Activated naive CD4-positive, alpha-beta T cell treated with anti-CD3 and anti-CD28 coated beads, Interleukin-2, amount 50 U/mL, for 24 hours (primary cell): ENCODE measurements around the gene POLR3E.
A peak's percentile ranks its signal among the peaks of the same experiment; 100 is the strongest.
"Not testable (repeated sequence)": the region's sequence is repeated elsewhere in the genome, so short reads cannot be mapped to it uniquely, and the experiment has no call there.

ENCODE experiments used
- H3K27ac Mint-ChIP-seq: one replicate; pipeline ENCODE4 v1.8.0; 2021; ENCODE audit warnings: mild to moderate bottlenecking, mixed read lengths
- H3K27me3 Mint-ChIP-seq: one replicate; pipeline ENCODE4 v1.8.0; 2021; ENCODE audit warnings: mixed read lengths
- H3K36me3 Mint-ChIP-seq: one replicate; pipeline ENCODE4 v1.8.0; 2021; ENCODE audit warnings: mixed read lengths
- H3K4me1 Mint-ChIP-seq: one replicate; pipeline ENCODE4 v1.8.0; 2021; ENCODE audit warnings: mixed read lengths
- H3K4me3 Mint-ChIP-seq: one replicate; pipeline ENCODE4 v1.8.0; 2021; ENCODE audit warnings: mild to moderate bottlenecking, mixed read lengths
- H3K9me3 Mint-ChIP-seq: one replicate; pipeline ENCODE4 v1.8.0; 2021; ENCODE audit warnings: mixed read lengths

POLR3E gene

GRCh38 chr16:22278441-22279230 lies 18.6 kb upstream of the POLR3E start:
- Mint-ChIP-seq H3K27me3 (no peaks in the 10 kb centered on the region), H3K4me1 (no peaks in the 10 kb centered on the region), H3K9me3 (no peaks in the 10 kb centered on the region), H3K36me3 (peaks cover 10% of the 10 kb centered on the region), H3K4me3 (no peak overlapping the region), H3K27ac (no peak overlapping the region)

GRCh38 chr16:22282254-22282892 lies 14.8 kb upstream of the POLR3E start:
- Mint-ChIP-seq H3K27me3 (no peaks in the 10 kb centered on the region), H3K9me3 (no peaks in the 10 kb centered on the region), H3K27ac (no peak overlapping the region), H3K4me1 (no peaks in the 10 kb centered on the region), H3K4me3 (no peak overlapping the region), H3K36me3 (peaks cover 15% of the 10 kb centered on the region)

DNA sequence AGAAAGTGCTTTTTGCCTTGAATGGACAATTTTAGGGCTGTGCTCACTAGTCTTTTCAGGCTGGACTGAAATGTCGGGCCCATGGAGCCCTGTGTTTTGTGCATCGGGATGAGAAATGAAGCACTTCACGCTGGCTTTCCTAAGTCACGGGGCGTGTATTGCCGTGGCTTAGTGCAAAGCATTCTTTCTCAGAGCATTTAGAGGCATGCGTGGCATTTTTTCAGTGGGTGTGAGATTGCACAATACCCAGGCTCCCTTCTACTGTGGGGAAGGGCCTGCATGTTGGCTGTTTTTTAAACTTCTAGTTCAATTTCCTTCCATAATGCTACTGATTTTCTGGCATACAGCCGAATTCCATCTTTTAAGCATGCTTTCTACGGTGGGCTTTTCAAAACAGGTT lies 12.6 kb upstream of the POLR3E start:
- peaks cover 12% of the 10 kb centered on the region for H3K36me3 Mint-ChIP-seq
- H3K27me3 Mint-ChIP-seq: no peaks in the 10 kb centered on the region
- H3K4me3 Mint-ChIP-seq: no peak overlapping the region
- no peaks in the 10 kb centered on the region for H3K4me1 Mint-ChIP-seq
- no peak overlapping the region for H3K27ac Mint-ChIP-seq
- no peaks in the 10 kb centered on the region for H3K9me3 Mint-ChIP-seq

DNA sequence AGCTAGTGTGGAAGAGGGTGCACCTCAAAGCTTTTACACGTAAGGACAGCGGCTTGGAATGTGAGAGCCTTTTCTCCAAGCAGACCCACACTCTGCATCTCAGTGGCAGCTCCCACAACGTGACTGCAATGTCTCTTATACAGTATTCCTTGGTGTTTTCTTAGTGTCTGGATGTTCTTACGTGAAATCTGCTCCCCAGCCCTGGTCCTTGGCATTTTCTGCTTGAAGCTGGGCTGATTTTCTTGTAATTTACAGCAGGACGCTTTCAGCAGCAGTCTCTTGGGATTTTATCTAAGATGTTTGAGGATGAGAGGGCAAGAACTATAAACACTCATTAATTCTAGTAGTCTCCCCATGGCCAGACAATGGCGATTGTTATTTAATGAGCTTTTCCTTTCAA lies 12.1 kb upstream of the POLR3E start:
- no peak overlapping the region for H3K4me3 Mint-ChIP-seq
- H3K4me1 Mint-ChIP-seq: no peaks in the 10 kb centered on the region
- H3K9me3 Mint-ChIP-seq: no peaks in the 10 kb centered on the region
- H3K27me3 Mint-ChIP-seq: no peaks in the 10 kb centered on the region
- H3K27ac Mint-ChIP-seq: no peak overlapping the region
- peaks cover 12% of the 10 kb centered on the region for H3K36me3 Mint-ChIP-seq

GRCh38 chr16:22291020-22291419 lies 6.2 kb upstream of the POLR3E start:
- Mint-ChIP-seq H3K36me3 (no peaks in the 10 kb centered on the region), H3K4me3 (no peak overlapping the region), H3K9me3 (no peaks in the 10 kb centered on the region), H3K4me1 (peaks cover 1% of the 10 kb centered on the region), H3K27ac (no peak overlapping the region), H3K27me3 (no peaks in the 10 kb centered on the region)

GRCh38 chr16:22291860-22292318 lies 5.3 kb upstream of the POLR3E start:
- H3K4me1 Mint-ChIP-seq: peaks cover 6% of the 10 kb centered on the region
- H3K9me3 Mint-ChIP-seq: no peaks in the 10 kb centered on the region
- H3K27ac Mint-ChIP-seq: no peak overlapping the region
- H3K36me3 Mint-ChIP-seq: no peaks in the 10 kb centered on the region
- no peaks in the 10 kb centered on the region for H3K27me3 Mint-ChIP-seq
- no peak overlapping the region for H3K4me3 Mint-ChIP-seq

GRCh38 chr16:22292320-22292719 lies 4.9 kb upstream of the POLR3E start:
- Mint-ChIP-seq H3K9me3 (no peaks in the 10 kb centered on the region), H3K27ac (no peak overlapping the region), H3K36me3 (no peaks in the 10 kb centered on the region), H3K4me3 (no peak overlapping the region), H3K27me3 (no peaks in the 10 kb centered on the region), H3K4me1 (peaks cover 6% of the 10 kb centered on the region)

DNA sequence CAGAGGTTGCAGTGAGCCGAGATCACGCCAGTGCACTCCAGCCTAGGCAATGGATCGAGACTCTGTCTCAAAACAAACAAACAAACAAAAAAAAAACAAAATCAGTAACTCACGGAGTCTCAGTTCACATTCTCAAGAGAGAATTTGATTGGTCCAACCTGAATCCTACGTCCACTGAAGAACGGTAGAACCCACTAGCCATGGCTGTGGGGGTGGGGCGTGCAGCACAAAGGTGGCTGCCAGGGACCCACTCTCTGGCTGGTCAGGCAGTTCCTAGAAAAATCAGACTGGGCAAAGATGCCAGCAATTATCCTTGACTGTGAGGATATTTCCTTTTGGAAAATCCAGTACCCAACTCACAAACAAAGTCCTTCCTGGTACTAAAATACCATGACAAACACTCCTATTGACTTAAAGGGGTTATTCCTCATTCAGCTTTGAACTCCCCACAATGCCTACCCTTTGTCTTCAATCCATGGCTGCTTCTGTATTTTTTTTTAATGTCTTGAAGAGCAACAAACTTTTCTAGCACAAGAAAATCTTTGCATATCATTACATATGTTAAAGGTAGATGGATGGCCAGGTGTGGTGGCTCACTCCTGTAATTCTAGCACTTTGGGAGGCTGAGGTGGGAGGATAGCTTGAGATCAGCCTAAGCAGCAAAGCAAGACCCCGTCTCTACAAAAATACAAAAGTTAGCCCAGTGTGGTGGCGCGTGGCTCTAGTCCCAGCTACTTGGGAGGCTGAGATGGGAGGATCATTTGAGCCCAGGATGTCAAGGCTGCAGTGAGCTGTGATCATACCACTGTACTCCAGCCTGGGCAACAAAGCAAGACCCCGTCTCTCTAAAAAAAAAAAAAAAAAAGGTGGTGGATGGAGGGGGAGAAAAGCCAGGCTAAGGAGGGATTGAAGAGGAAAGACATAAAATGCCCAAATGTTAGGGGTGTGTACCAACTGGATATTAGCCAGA lies 3.8 kb upstream of the POLR3E start:
- Mint-ChIP-seq H3K9me3 (no peaks in the 10 kb centered on the region), H3K4me3 (no peak overlapping the region), H3K36me3 (no peaks in the 10 kb centered on the region), H3K4me1 (peaks cover 8% of the 10 kb centered on the region), H3K27me3 (no peaks in the 10 kb centered on the region), H3K27ac (no peak overlapping the region)

GRCh38 chr16:22296225-22297113 lies 740 bp upstream of the POLR3E start:
- H3K9me3 Mint-ChIP-seq: no peaks in the 10 kb centered on the region
- no peaks in the 10 kb centered on the region for H3K27me3 Mint-ChIP-seq
- H3K4me1 Mint-ChIP-seq: peaks cover 37% of the 10 kb centered on the region
- peak overlapping the region; percentile 96 for H3K4me3 Mint-ChIP-seq
- H3K36me3 Mint-ChIP-seq: peaks cover 2% of the 10 kb centered on the region
- peak overlapping the region; percentile 99 for H3K27ac Mint-ChIP-seq

DNA sequence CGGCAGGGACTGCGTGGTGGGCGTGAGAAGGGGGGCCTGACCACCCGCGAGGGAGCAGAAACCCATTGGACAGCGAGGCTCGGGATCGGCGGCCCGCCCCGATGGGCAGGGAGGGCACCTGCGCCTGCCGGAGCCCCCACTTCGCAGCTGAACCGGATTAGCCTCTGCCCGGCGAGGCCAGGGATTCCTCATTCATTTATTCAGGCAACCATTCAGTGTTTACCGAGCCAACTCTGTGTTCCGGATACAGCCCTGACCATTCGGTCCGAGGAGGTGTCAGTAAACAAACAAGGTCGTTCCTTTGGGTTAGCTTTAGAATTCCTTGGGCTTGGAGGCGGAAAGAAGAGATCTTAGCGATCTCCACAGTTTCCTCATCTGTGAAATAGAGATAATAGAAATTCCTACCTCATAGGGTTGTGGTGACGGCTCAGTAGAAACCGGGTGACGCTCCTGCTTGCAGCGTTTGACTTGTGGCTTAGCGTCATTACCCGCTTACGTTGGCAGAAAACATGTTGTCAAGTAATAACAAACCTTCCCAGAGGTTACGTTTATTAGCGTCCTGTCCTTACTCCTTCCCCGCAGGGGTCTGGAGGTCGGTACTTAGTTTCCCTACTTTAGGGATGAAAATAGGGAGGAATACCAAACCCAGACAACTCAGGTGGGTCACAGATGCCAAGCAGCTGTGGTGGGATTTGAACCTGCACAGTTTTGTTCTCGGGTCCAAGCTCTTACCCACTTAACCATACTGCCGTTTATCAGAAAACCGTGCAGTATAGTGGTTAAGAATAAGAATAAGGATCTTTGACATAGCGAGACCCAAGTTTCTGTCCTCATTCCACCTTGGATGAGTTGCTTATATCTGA lies 893 bp downstream of the POLR3E start:
- Mint-ChIP-seq H3K4me1 (peaks cover 50% of the 10 kb centered on the region), H3K27me3 (no peaks in the 10 kb centered on the region), H3K27ac (peak overlapping the region; percentile 99), H3K9me3 (no peaks in the 10 kb centered on the region), H3K36me3 (peaks cover 5% of the 10 kb centered on the region), H3K4me3 (peak overlapping the region; percentile 96)

DNA sequence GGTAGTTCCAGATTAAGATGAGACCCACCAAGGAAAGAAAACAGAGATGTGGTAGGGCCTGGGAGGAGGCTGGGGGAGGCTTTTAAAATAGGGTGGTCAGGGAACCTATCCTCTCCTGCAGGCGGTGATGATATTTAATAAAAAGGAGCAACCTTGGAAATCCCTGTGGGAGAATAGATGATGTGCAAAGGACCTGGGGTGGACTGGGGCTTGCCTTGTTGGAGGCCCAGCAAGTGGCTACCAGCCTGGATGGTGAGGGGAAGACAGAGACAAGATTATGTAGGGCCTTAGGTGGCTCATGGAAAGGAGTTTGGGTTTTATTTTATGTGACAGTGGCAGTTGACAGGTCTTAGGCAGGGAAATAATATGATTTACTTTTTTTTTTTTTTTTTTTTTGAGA lies 1.8 kb downstream of the POLR3E start:
- Mint-ChIP-seq H3K4me1 (peaks cover 54% of the 10 kb centered on the region), H3K36me3 (peaks cover 5% of the 10 kb centered on the region), H3K27me3 (no peaks in the 10 kb centered on the region), H3K27ac (peak overlapping the region; percentile 99), H3K4me3 (peak overlapping the region; percentile 96), H3K9me3 (no peaks in the 10 kb centered on the region)

DNA sequence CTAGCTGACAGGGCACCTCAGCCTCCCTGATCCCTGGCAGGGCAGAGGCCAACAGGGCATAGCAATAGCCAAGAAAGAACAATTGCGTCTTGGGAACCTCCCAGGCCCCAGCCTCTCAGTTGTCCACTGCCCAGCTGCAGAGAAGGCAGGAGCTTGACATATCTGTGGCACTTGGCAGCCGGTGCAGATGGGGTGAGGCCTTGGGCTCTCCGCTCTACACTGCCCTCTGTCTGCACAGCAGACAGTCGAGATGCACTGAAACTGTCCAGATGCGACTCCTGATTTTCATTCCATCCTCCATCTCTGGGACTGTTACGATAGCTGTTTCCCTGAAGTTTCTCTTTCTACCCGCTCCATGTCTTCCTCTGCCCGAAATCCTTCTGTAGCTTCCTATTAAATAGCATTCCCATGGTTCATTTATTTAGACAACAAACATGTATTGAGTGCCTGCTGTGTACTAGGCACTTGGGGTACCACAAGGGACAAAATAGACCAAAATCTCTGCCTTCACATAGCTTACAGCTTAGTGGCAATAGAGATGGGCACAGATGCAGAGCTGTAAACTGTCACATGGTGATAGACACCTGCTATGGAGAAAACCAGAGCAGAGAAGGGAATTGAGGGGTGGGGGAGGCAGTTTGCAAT lies 3.3 kb downstream of the POLR3E start:
- no peak overlapping the region for H3K27ac Mint-ChIP-seq
- no peaks in the 10 kb centered on the region for H3K27me3 Mint-ChIP-seq
- no peaks in the 10 kb centered on the region for H3K9me3 Mint-ChIP-seq
- peaks cover 58% of the 10 kb centered on the region for H3K4me1 Mint-ChIP-seq
- H3K36me3 Mint-ChIP-seq: peaks cover 5% of the 10 kb centered on the region
- H3K4me3 Mint-ChIP-seq: peak overlapping the region; percentile 96

DNA sequence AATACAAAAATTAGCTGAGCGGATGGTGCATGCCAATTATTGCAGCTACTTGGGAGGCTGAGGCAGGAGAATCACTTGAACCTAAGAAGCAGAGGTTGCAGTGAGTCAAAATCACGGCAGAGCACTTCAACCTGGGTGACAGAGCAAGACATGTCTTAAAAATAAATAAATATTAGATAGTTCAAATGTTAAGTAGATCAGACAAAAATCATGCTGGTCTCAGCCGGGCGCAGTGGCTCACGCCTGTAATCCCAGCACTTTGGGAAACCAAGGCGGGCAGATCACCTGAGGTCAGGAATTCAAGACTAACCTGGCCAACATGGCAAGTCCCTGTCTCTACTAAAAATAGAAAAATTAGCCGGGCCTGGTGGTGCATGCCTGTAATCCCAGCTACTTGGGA lies 4.2 kb downstream of the POLR3E start:
- H3K9me3 Mint-ChIP-seq, H3K27me3 Mint-ChIP-seq, H3K36me3 Mint-ChIP-seq, H3K4me3 Mint-ChIP-seq, H3K27ac Mint-ChIP-seq: not testable (repeated sequence)
- peaks cover 53% of the 10 kb centered on the region for H3K4me1 Mint-ChIP-seq
